Measurements from ENCODE around the gene SLC26A11.

- TF ChIP-seq, protein P1, sequence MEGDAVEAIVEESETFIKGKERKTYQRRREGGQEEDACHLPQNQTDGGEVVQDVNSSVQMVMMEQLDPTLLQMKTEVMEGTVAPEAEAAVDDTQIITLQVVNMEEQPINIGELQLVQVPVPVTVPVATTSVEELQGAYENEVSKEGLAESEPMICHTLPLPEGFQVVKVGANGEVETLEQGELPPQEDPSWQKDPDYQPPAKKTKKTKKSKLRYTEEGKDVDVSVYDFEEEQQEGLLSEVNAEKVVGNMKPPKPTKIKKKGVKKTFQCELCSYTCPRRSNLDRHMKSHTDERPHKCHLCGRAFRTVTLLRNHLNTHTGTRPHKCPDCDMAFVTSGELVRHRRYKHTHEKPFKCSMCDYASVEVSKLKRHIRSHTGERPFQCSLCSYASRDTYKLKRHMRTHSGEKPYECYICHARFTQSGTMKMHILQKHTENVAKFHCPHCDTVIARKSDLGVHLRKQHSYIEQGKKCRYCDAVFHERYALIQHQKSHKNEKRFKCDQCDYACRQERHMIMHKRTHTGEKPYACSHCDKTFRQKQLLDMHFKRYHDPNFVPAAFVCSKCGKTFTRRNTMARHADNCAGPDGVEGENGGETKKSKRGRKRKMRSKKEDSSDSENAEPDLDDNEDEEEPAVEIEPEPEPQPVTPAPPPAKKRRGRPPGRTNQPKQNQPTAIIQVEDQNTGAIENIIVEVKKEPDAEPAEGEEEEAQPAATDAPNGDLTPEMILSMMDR (conservative IDR thresholded peaks at IDR 0.05 in 1 of 2, IDR thresholded peaks at IDR 0.05 in 1 of 2; ENCODE audit: low read depth in 1 of 2, low read length in 2 of 2): no peak
- TF ChIP-seq EZH2 (IDR thresholded peaks at IDR 0.05; ENCODE audit: low read length, missing control alignments): no peak
Observed at GRCh38 chr17:80277751-80278671, 57.8 kb downstream of the SLC26A11 start.
